Osteoblast (primary cell): ENCODE data around the gene DSTYK. TPM values are rescaled to one million over a fixed set of nuclear protein-coding genes. Genes with fewer than 3 reads are reported as not detected.

Experiments used
- DNase-seq: peaks from one replicate; pipeline ENCODE4 v3.0.0; 2011; ENCODE audit warnings: low spot score, mixed read lengths; ENCODE audit not compliant: insufficient read length; ENCODE audit errors: missing footprints
- H2AFZ ChIP-seq: 2 replicates; pipeline ENCODE4 v1.6.0; 2011; ENCODE audit warnings: mild to moderate bottlenecking, low read length
- H3K27ac ChIP-seq: 2 replicates; pipeline ENCODE4 v1.5.1; 2011; ENCODE audit warnings: mild to moderate bottlenecking, low read depth, low read length, moderate library complexity
- H3K27me3 ChIP-seq: 2 replicates; pipeline ENCODE4 v1.6.0; 2012; ENCODE audit warnings: mild to moderate bottlenecking, control low read depth, inconsistent platforms, low read length, moderate library complexity; ENCODE audit not compliant: insufficient read depth
- H3K36me3 ChIP-seq: 2 replicates; pipeline ENCODE4 v1.5.1; 2011; ENCODE audit warnings: mild to moderate bottlenecking, low read length, control low read depth, moderate library complexity; ENCODE audit not compliant: insufficient read depth
- H3K4me1 ChIP-seq: 2 replicates; pipeline ENCODE4 v1.5.1; 2011; ENCODE audit warnings: mild to moderate bottlenecking, low read length, control low read depth, moderate library complexity; ENCODE audit not compliant: insufficient read depth
- H3K4me2 ChIP-seq: 2 replicates; pipeline ENCODE4 v1.6.0; 2011; ENCODE audit warnings: mild to moderate bottlenecking, low read length; ENCODE audit not compliant: insufficient read depth
- H3K4me3 ChIP-seq: fragments of 200-600 bp; sonication (generic); 3 replicates; pipeline ENCODE4 v1.5.1; 2012; ENCODE audit warnings: mild to moderate bottlenecking, low read length, inconsistent platforms; ENCODE audit not compliant: insufficient read depth
- H3K79me2 ChIP-seq: 2 replicates; pipeline ENCODE4 v1.6.0; 2012; ENCODE audit warnings: mild to moderate bottlenecking, low read length, control low read depth, inconsistent platforms; ENCODE audit not compliant: insufficient read depth
- H3K9me3 ChIP-seq: 2 replicates; pipeline ENCODE4 v1.5.1; 2011; ENCODE audit warnings: low read depth, low read length, control low read depth
- H4K20me1 ChIP-seq: 2 replicates; pipeline ENCODE4 v1.6.0; 2012; ENCODE audit warnings: mild to moderate bottlenecking, low read length, control low read depth; ENCODE audit not compliant: insufficient read depth
- CTCF ChIP-seq: IDR thresholded peaks from 2 replicates; pipeline ENCODE4 v1.5.1; 2011; ENCODE audit warnings: mild to moderate bottlenecking, low read depth, low read length, moderate library complexity; ENCODE audit errors: extremely low read depth
- total RNA-seq: library from RNA; depleted of rRNA; stranded (reverse); fragments of >200 nt; gene quantifications from 2 replicates; pipeline ENCODE4 v1.2.3, GENCODE V29; 2012

DSTYK gene
- total RNA-seq, 1 donor: 18.1 TPM

GRCh38 chr1:205240569-205240968 lies 29.1 kb upstream of the DSTYK start:
- Histone ChIP-seq H3K4me3 (no peak overlapping the region), H3K27ac (no peak overlapping the region), H3K36me3 (no peaks in the 10 kb centered on the region), H3K4me2 (no peak overlapping the region), H3K27me3 (no peaks in the 10 kb centered on the region), H3K9me3 (no peaks in the 10 kb centered on the region), H3K4me1 (no peaks in the 10 kb centered on the region), H3K79me2 (no peaks in the 10 kb centered on the region), H2AFZ (no peak overlapping the region), H4K20me1 (no peaks in the 10 kb centered on the region)
- TF ChIP-seq CTCF: no peak
- DNase-seq: peak; percentile 21

DNA sequence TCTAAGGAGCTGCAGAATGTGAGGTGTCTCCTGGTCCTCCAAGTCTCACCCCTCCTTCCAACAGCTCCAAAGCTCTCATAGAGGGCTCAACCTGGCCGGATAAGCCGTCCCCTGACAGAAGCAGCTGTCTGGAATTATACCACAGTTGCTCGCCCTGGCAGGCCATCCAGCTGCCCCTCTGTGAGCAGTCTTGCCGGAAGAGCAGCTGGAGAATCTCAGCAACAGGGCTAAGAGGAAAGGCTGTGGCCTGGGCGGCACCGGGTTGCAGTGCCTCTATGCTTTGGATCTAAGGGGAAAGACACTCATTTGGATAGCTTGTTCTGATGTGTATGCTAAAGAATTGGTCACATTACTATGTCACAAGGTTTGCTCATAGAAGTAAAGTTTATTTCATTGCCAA lies 28.6 kb upstream of the DSTYK start:
- H3K27ac ChIP-seq: no peak overlapping the region
- no peak overlapping the region for H3K4me2 ChIP-seq

GRCh38 chr1:205239078-205239477 lies 27.6 kb upstream of the DSTYK start:
- no peaks in the 10 kb centered on the region for H3K9me3 ChIP-seq
- H3K4me1 ChIP-seq: no peaks in the 10 kb centered on the region
- H3K36me3 ChIP-seq: no peaks in the 10 kb centered on the region
- H3K79me2 ChIP-seq: no peaks in the 10 kb centered on the region
- H3K4me2 ChIP-seq: no peak overlapping the region
- H3K4me3 ChIP-seq: no peak overlapping the region
- no peaks in the 10 kb centered on the region for H3K27me3 ChIP-seq
- no peaks in the 10 kb centered on the region for H4K20me1 ChIP-seq
- no peak for TF ChIP-seq CTCF
- H2AFZ ChIP-seq: no peak overlapping the region
- H3K27ac ChIP-seq: no peak overlapping the region
- peak; percentile 50 for DNase-seq

More for the DNA sequence above, 28.6 kb upstream of the DSTYK start:
- H3K4me1 ChIP-seq: no peaks in the 10 kb centered on the region
- no peak for DNase-seq
- no peaks in the 10 kb centered on the region for H3K79me2 ChIP-seq
- H3K27me3 ChIP-seq: no peaks in the 10 kb centered on the region
- H3K9me3 ChIP-seq: no peaks in the 10 kb centered on the region
- H2AFZ ChIP-seq: no peak overlapping the region
- H4K20me1 ChIP-seq: no peaks in the 10 kb centered on the region
- no peak overlapping the region for H3K4me3 ChIP-seq
- no peaks in the 10 kb centered on the region for H3K36me3 ChIP-seq
- TF ChIP-seq CTCF: no peak

GRCh38 chr1:205237526-205238484 lies 26.3 kb upstream of the DSTYK start:
- peak; percentile 14 for DNase-seq
- no peak for TF ChIP-seq CTCF
- no peak overlapping the region for H3K27ac ChIP-seq

More at GRCh38 chr1:205237526-205238484, 26.3 kb upstream of the DSTYK start:
- H3K79me2 ChIP-seq: no peaks in the 10 kb centered on the region
- no peaks in the 10 kb centered on the region for H3K36me3 ChIP-seq
- H4K20me1 ChIP-seq: no peaks in the 10 kb centered on the region
- H3K9me3 ChIP-seq: no peaks in the 10 kb centered on the region
- H3K4me3 ChIP-seq: no peak overlapping the region
- H3K27me3 ChIP-seq: no peaks in the 10 kb centered on the region
- H2AFZ ChIP-seq: no peak overlapping the region
- H3K4me1 ChIP-seq: no peaks in the 10 kb centered on the region
- no peak overlapping the region for H3K4me2 ChIP-seq
